ENCODE data around the gene CUX1.

CUX1 gene

GRCh38 chr7:102270178-102270887 is 452.9 kb downstream of the CUX1 start:
- Histone ChIP-seq H3K27ac (ENCODE audit: extremely low read depth, low read depth, low read length) (no peak overlapping the region), H3K36me3 (ENCODE audit: control insufficient read depth in 2 of 2, insufficient read depth in 1 of 2, low read length in 2 of 2) (no peaks in the 10 kb centered on the region), H3K4me1 (ENCODE audit: control insufficient read depth, insufficient read depth, low read length) (no peaks in the 10 kb centered on the region), H3K4me3 (ENCODE audit: low read depth, low read length) (no peak overlapping the region), H3K9me3 (ENCODE audit: control insufficient read depth, insufficient read depth, low read depth, low read length) (no peaks in the 10 kb centered on the region)
- ChIA-PET CTCF (interaction anchor here (0.5 to 5.5 kb wide), 9 partner anchors 26 to 1099 kb away, joined by 3 to 39 read pairs (median 4); no protein-coding TSS in a partner anchor), POLR2A (interaction anchor here (0.9 kb wide), 1 partner anchor 727 kb away, joined by 3 read pairs; no protein-coding TSS in a partner anchor)
- TF ChIP-seq ZBTB44 (tag by site-specific recombination; IDR thresholded peaks at IDR 0.05) (no peak), ZIC2 (tag by site-specific recombination; IDR thresholded peaks at IDR 0.05) (peak; percentile 78), OVOL3 (tag by site-specific recombination; IDR thresholded peaks at IDR 0.05) (no peak), AEBP2 (tag by site-specific recombination; IDR thresholded peaks at IDR 0.05; ENCODE audit: borderline replicate concordance) (no peak), ZNF548 (tag by site-specific recombination; IDR thresholded peaks at IDR 0.05) (no peak), ATF2 (tag by site-specific recombination; IDR thresholded peaks at IDR 0.05; ENCODE audit: low read depth) (no peak)

GRCh38 chr7:102271158-102271798 is 453.9 kb downstream of the CUX1 start:
- CTCF ChIA-PET = interaction anchor here (0.5 to 5.5 kb wide), 17 partner anchors 19 to 987 kb away, joined by 3 to 39 read pairs (median 4); no protein-coding TSS in a partner anchor
- no peak overlapping the region for H3K4me3 ChIP-seq (ENCODE audit: low read depth, low read length)
- no peak for TF ChIP-seq ZNF513 (tag by site-specific recombination; IDR thresholded peaks at IDR 0.05)
- no peak for TF ChIP-seq ZBTB10 (tag by site-specific recombination; IDR thresholded peaks at IDR 0.05)
- TF ChIP-seq EGR2 (tag by site-specific recombination; IDR thresholded peaks at IDR 0.05; ENCODE audit: low read depth) = no peak
- TF ChIP-seq SP3 (tag by site-specific recombination; IDR thresholded peaks at IDR 0.05) = no peak
- no peak for TF ChIP-seq ZNF426 (tag by site-specific recombination; IDR thresholded peaks at IDR 0.05)
- TF ChIP-seq REPIN1 (tag by site-specific recombination; IDR thresholded peaks at IDR 0.05; ENCODE audit: low read depth) = no peak
- no peak for TF ChIP-seq ZEB2 (tag by site-specific recombination; IDR thresholded peaks at IDR 0.05)
- no peak for TF ChIP-seq ZNF26 (tag by site-specific recombination; IDR thresholded peaks at IDR 0.05)
- TF ChIP-seq ZFP41 (tag by site-specific recombination; IDR thresholded peaks at IDR 0.05; ENCODE audit: borderline replicate concordance) = no peak
- no peak for TF ChIP-seq ZNF140 (tag by site-specific recombination; IDR thresholded peaks at IDR 0.05)
- TF ChIP-seq ZFP3 (tag by site-specific recombination; IDR thresholded peaks at IDR 0.05; ENCODE audit: low read depth) = no peak
- TF ChIP-seq TRIM28 (IDR thresholded peaks at IDR 0.05; ENCODE audit: borderline replicate concordance, low read length) = no peak
- no peaks in the 10 kb centered on the region for H3K4me1 ChIP-seq (ENCODE audit: control insufficient read depth, insufficient read depth, low read length)
- POLR2A ChIA-PET = interaction anchor here (0.9 kb wide), 1 partner anchor 728 kb away, joined by 3 read pairs; no protein-coding TSS in a partner anchor
- no peaks in the 10 kb centered on the region for H3K36me3 ChIP-seq (ENCODE audit: control insufficient read depth in 2 of 2, insufficient read depth in 1 of 2, low read length in 2 of 2)
- no peaks in the 10 kb centered on the region for H3K9me3 ChIP-seq (ENCODE audit: control insufficient read depth, insufficient read depth, low read depth, low read length)
- no peak overlapping the region for H3K27ac ChIP-seq (ENCODE audit: extremely low read depth, low read depth, low read length)
